Pancreas (tissue), 10 donors: ENCODE results near the gene CNPY3. TPM values are rescaled to one million over a fixed set of nuclear protein-coding genes. Genes with fewer than 3 reads are reported as not detected.

Experiments used
- ATAC-seq, 4 donors: fragments of 200-7000 bp; cut with Tn5 transposase; one replicate each; pipeline versions ENCODE4 v1.8.0 to v1.9.1; 2020; ENCODE audit warnings: mild to moderate bottlenecking in 4 of 4, moderate library complexity in 4 of 4
- DNase-seq, 6 donors: peaks; one replicate each; pipeline ENCODE4 v3.0.0-alpha.2; 2020
- FAIRE-seq: peaks from 2 replicates; lab custom pipeline; 2012; peaks lifted over from hg19 to GRCh38; lab: Jason Lieb, UNC
- H3K27ac ChIP-seq, 4 donors: fragments of 200-600 bp; sonication (generic); 1 replicate in 3 of 4; 2 replicates in 1 of 4; pipeline versions ENCODE4 v1.5.0 to v1.8.0; 2020
- H3K27me3 ChIP-seq, 4 donors: fragments of 200-600 bp; one replicate each; pipeline ENCODE4 v1.8.0; 2021
- H3K36me3 ChIP-seq, 3 donors: fragments of 200-600 bp; sonication (generic) in 1 of 3; one replicate each; pipeline versions ENCODE4 v1.5.0 to v1.8.0; 2020 to 2021
- H3K4me1 ChIP-seq, 3 donors: fragments of 200-600 bp; one replicate each; pipeline ENCODE4 v1.8.0; 2021
- H3K4me3 ChIP-seq, 4 donors: fragments of 200-600 bp; sonication (generic) in 2 of 4; one replicate each; pipeline versions ENCODE4 v1.5.0 to v1.8.0; 2020 to 2021
- H3K9me3 ChIP-seq, 4 donors: fragments of 200-600 bp; one replicate each; pipeline ENCODE4 v1.8.0; 2021
- WGBS, 2 donors: extraction: QIAGEN DNeasy Blood & Tissue Kit; methylation state at CpG; one replicate each; pipeline ENCODE4 v1.1.7; 2013; 5-methylcytosine and 5-hydroxymethylcytosine counted together
- intact Hi-C, 3 donors: fragments of 100-400 bp; cut with DNase I; formaldehyde crosslinking; loops; one replicate each; pipeline versions ENCODE4 v1.11.1 to v1.14.2; 2022
- polyA plus RNA-seq, 2 donors: library from polyadenylated mRNA; stranded (reverse); fragments of 200-250 nt; gene quantifications; one replicate each; pipeline ENCODE4 v1.2.3, GENCODE V29; 2013
- total RNA-seq, 6 donors: library from RNA; stranded (reverse); fragmentation: NEBNext Ultra II Directional in 4 of 6; extraction: Animal tissue kit (Norgen Biotek cat#: 25700) in 4 of 6; gene quantifications; one replicate each; pipeline versions ENCODE4 v1.2.1 to v1.2.4, GENCODE V29; 2021 to 2023
- TF ChIP-seq, protein P1 (sequence below), 4 donors: fragments of 200-600 bp; sonication (generic) in 3 of 4; IDR thresholded peaks; one replicate each; pipeline versions ENCODE4 v1.5.0 to v1.8.0; 2021; ENCODE audit warnings: antibody characterized with exemption in 4 of 4
- donor health status: healthy with polysubstance abuse.
- donor health status: DM: no; HTN: no; CAD: no; lungs with moderate emphysema.
- donor health status: DM: no; HTN: no; CAD: no.
- donor health status: control.
- donor health status: control.
- donor health status: Bipolar disorder and iron deficiency.
- donor health status: DM: yes; HTN: yes; CAD: no.
- donor health status: DM: no; HTN: no; CAD: no.
- donor health status: DM: no; HTN: no; CAD: no.
- donor health status: DM: yes; HTN: yes; CAD: no.

The CNPY3 gene
- total and polyA plus RNA-seq, 8 donors = 28.3 to 59.7 (median 38.1) TPM

DNA sequence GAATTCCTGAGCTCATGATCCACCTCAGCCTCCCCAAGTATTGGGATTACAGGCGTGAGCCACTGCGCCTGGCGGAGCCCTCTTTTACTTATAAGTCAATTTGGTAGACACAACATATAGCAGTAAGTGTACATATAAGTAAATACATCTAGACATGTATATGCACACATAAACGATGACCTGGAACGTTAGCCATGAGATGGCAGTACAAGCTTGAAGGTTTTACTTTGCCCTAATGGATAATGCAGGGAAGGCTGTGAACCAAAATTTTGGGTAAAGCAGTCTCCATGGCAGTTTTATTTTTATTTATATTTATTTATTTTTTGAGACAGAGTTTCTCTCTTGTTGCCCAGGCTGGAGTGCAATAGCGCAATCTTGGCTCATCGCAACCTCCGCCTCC, 28.8 kb downstream of the CNPY3 start:
- Histone ChIP-seq H3K27me3 (no peaks in the 10 kb centered on the region), H3K4me1 (peaks cover 0 to 13% (median 0%) of the 10 kb centered on the region in 3 donors), H3K9me3 (no peaks in the 10 kb centered on the region), H3K36me3 (no peaks in the 10 kb centered on the region), H3K4me3 (no peak overlapping the region), H3K27ac (no peak overlapping the region)
- no peak for ATAC-seq
- intact Hi-C loops = no loop called here
- no peak for DNase-seq
- WGBS, 2 donors = 79 to 90% methylated on average over 8 of the region's 8 CpGs
- TF ChIP-seq, protein P1, sequence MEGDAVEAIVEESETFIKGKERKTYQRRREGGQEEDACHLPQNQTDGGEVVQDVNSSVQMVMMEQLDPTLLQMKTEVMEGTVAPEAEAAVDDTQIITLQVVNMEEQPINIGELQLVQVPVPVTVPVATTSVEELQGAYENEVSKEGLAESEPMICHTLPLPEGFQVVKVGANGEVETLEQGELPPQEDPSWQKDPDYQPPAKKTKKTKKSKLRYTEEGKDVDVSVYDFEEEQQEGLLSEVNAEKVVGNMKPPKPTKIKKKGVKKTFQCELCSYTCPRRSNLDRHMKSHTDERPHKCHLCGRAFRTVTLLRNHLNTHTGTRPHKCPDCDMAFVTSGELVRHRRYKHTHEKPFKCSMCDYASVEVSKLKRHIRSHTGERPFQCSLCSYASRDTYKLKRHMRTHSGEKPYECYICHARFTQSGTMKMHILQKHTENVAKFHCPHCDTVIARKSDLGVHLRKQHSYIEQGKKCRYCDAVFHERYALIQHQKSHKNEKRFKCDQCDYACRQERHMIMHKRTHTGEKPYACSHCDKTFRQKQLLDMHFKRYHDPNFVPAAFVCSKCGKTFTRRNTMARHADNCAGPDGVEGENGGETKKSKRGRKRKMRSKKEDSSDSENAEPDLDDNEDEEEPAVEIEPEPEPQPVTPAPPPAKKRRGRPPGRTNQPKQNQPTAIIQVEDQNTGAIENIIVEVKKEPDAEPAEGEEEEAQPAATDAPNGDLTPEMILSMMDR (IDR thresholded peaks at IDR 0.05) = no peak
- FAIRE-seq = no peak

DNA sequence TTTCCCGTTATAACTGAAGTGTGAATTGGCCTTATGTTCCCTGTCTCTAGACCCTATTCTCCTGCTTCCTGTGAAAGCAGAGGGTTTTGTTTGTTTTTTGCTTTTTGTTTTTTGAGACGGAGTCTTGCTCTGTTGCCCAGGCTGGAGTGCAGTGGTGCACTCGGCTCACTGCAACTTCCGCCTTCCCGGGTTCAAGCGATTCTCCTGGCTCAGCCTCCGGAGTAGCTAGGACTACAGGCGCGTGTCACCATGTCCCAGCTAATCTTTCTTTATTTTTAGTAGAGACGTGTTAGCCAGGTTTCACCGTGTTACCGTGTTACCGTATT, 30.6 kb downstream of the CNPY3 start:
- TF ChIP-seq, protein P1 (IDR thresholded peaks at IDR 0.05) = no peak
- Histone ChIP-seq H3K9me3 (no peaks in the 10 kb centered on the region), H3K4me1 (peaks cover 0 to 13% (median 0%) of the 10 kb centered on the region in 3 donors), H3K4me3 (peak overlapping the region; percentile 45 to 78 (median 66)), H3K36me3 (peaks cover 0 to 17% (median 9%) of the 10 kb centered on the region in 3 donors), H3K27me3 (no peaks in the 10 kb centered on the region), H3K27ac (peak overlapping the region; percentile 91 to 98 (median 95))
- intact Hi-C loops = no loop called here
- no peak for ATAC-seq
- no peak for FAIRE-seq
- no peak for DNase-seq
- 0 to 5% methylated on average over 13 of the region's 13 CpGs for WGBS, 2 donors

DNA sequence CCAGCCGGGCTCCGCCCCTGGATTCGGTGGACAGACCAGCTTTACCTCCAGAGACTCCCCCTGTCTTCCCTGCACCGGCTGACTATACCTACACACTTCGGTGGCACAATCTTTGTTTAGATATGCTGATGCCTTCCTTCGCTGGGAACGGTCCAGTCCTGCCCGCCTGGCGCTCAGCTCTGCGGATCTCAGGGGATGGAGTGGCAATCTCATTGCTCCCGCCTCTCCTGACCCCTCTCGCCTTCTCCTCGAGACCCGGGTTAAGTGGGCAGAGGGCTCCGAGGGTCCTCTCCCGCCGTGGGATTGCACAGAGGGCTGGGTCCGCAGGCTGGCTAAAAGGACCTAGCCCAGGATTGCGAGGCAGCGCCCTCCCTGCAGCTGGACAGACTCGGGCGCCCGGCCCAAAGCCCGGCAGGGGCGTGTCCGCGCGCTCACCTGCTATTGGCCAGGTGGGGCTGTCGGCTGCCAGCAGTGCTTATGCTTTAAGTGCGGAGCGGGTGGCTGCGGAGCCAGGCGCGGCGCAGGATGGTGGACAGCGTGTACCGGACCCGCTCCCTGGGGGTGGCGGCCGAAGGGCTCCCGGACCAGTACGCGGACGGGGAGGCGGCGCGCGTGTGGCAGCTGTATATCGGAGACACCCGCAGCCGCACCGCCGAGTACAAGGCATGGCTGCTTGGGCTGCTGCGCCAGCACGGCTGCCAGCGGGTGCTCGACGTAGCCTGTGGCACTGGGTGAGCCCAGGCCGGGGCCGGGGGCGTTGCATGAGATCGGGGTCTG, 31.2 kb downstream of the CNPY3 start, which contains the start of gene GNMT:
TSS of gene GNMT (plus strand) at position 512 of the 777 bp plus-strand sequence. CDS start at position 526, 14 bp downstream.
- ATAC-seq (peak; percentile 87 to 97 (median 90)), FAIRE-seq (no peak), DNase-seq (peak; percentile 86 to 98 (median 92))
- peaks cover 0 to 22% (median 9%) of the 10 kb centered on the region in 3 donors for H3K36me3 ChIP-seq
- H3K27ac ChIP-seq = peak within 1 kb of the TSS; percentile 91 to 98 (median 95)
- H3K4me1 ChIP-seq = peaks cover 0 to 13% (median 0%) of the 10 kb centered on the region in 3 donors
- H3K27me3 ChIP-seq = no peaks in the 10 kb centered on the region
- 1% methylated on average over 62 of the region's 62 CpGs for WGBS, 2 donors
- TF ChIP-seq, protein P1 (IDR thresholded peaks at IDR 0.05) = no peak
- H3K4me3 ChIP-seq = peak within 1 kb of the TSS; percentile 45 to 78 (median 66)
- intact Hi-C loops = no loop called here
- no peaks in the 10 kb centered on the region for H3K9me3 ChIP-seq

DNA sequence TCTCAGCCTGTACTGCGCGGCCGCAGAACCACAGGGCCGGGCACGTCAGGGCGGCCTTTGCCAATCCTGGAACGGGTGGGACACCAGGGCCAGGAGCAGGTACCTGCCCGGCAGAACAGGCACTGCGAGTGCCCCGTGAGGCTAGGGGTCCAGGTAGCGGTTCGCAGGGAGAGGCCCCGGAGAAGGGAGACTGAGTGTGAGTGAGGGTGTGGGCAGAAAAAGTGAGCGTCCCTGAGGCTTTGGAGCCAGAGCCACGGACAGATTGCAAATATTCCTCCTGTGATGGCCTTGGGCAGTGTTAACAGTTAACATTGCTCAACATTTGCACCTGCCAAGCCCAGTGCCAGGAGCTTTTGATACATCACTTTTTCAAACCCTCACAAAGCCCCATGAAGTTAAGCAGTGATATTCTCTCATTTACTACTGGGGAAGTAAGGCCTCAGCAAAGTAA, 31.8 kb downstream of the CNPY3 start:
- peak in 3 of 6 donors; percentile 64 to 75 (median 71) for DNase-seq
- FAIRE-seq = no peak
- ATAC-seq = peak; percentile 52 to 81 (median 66)
- H3K27ac ChIP-seq = peak overlapping the region; percentile 91 to 98 (median 95)
- peak overlapping the region; percentile 45 to 78 (median 66) for H3K4me3 ChIP-seq
- no peaks in the 10 kb centered on the region for H3K27me3 ChIP-seq
- H3K36me3 ChIP-seq = peaks cover 0 to 28% (median 11%) of the 10 kb centered on the region in 3 donors
- intact Hi-C loops = no loop called here
- H3K4me1 ChIP-seq = peaks cover 0 to 13% (median 0%) of the 10 kb centered on the region in 3 donors
- TF ChIP-seq, protein P1 (IDR thresholded peaks at IDR 0.05) = no peak
- 5 to 7% methylated on average over 15 of the region's 15 CpGs for WGBS, 2 donors
- no peaks in the 10 kb centered on the region for H3K9me3 ChIP-seq
